Measurements from ENCODE around the gene PAGE2.

DNA sequence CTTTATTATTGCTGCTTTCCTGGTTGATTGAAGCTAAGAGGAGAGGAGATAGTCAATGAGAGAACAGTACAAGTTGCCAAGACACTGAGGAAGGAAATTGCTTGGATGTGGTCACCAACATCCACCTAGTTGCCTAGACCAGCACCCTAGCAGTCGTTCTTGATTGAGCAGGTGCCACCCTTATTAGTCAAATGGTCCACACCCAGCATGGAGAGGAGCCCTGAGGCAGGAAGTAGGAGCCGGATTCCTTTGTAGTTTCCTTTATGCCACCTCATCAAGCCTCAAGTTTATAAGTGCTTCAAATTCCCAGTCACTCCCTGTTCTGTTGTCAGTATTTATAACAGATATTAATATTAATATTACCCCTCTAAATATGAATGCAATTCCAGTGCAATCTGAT, 19.1 kb downstream of the PAGE2 start:
- TF ChIP-seq, protein P1, sequence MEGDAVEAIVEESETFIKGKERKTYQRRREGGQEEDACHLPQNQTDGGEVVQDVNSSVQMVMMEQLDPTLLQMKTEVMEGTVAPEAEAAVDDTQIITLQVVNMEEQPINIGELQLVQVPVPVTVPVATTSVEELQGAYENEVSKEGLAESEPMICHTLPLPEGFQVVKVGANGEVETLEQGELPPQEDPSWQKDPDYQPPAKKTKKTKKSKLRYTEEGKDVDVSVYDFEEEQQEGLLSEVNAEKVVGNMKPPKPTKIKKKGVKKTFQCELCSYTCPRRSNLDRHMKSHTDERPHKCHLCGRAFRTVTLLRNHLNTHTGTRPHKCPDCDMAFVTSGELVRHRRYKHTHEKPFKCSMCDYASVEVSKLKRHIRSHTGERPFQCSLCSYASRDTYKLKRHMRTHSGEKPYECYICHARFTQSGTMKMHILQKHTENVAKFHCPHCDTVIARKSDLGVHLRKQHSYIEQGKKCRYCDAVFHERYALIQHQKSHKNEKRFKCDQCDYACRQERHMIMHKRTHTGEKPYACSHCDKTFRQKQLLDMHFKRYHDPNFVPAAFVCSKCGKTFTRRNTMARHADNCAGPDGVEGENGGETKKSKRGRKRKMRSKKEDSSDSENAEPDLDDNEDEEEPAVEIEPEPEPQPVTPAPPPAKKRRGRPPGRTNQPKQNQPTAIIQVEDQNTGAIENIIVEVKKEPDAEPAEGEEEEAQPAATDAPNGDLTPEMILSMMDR (IDR thresholded peaks at IDR 0.05), result no peak
- TF ChIP-seq POLR2A (IDR thresholded peaks at IDR 0.05), result no peak
